G401 (cell line): ENCODE measurements around the gene ZHX3. TPM values are rescaled to one million over a fixed set of nuclear protein-coding genes. Genes with fewer than 3 reads are reported as not detected.

Source experiments
- DNase-seq: peaks from one replicate; pipeline ENCODE4 v3.0.0-alpha.2; 2015; ENCODE audit warnings: low spot score
- in situ Hi-C: cut with HindIII; loops from 2 replicates; pipeline ENCODE4 v1.10.0; 2016; ENCODE audit warnings: low sequenced_read_pairs, mixed read lengths
- total RNA-seq: library from RNA; depleted of rRNA; stranded (reverse); fragments of >200 nt; shearing (Covaris generic); gene quantifications from 2 replicates; pipeline ENCODE4 v1.2.3, GENCODE V29; 2014

Gene ZHX3
- total RNA-seq, 1 experiment from 2014 or later: 2.7 TPM

DNA sequence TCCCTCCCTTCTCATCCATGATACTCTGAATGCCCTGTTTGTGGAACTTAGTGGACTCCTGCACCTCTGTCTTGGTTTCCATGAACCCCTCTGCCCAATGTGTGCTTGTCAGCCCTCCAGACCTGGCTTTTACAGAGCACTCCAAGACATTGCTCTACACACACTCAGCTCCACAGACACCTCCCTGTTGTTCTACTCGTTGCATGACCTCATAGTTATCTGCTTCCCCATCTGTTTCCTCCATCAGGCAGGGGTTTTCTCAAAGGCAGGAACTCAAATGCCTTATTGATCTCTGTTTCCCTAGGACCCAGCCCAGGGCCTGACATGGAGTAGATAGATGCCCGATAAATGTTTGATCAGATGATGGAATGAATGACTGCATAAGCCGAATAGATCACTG lies 166.9 kb downstream of the ZHX3 start:
- DNase-seq: no peak
- in situ Hi-C loops: no loop called here

DNA sequence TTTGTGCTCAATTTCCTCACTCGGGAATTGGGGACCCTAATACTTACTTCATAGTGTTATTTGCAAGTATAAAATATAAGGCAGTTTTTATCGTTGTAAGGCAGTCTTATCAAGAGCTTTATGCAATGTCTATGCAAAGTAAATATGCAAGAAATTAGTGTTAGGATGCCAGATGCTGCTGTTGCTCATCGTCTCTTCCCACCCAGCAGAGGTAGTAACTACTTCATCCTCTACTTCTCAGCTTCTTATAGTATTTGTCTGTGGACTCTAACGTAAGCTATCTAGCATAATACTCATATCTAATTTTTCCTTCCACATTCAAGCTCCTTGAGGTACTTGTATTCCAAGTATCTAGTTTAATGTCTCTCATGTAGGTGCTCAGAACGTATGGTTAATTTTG lies 168.6 kb downstream of the ZHX3 start:
- in situ Hi-C loops: no loop called here
- DNase-seq: no peak

- DNase-seq: no peak
- in situ Hi-C loops: no loop called here
These were observed 169.8 kb downstream of the ZHX3 start for GRCh38 chr20:41147767-41148191.

DNA sequence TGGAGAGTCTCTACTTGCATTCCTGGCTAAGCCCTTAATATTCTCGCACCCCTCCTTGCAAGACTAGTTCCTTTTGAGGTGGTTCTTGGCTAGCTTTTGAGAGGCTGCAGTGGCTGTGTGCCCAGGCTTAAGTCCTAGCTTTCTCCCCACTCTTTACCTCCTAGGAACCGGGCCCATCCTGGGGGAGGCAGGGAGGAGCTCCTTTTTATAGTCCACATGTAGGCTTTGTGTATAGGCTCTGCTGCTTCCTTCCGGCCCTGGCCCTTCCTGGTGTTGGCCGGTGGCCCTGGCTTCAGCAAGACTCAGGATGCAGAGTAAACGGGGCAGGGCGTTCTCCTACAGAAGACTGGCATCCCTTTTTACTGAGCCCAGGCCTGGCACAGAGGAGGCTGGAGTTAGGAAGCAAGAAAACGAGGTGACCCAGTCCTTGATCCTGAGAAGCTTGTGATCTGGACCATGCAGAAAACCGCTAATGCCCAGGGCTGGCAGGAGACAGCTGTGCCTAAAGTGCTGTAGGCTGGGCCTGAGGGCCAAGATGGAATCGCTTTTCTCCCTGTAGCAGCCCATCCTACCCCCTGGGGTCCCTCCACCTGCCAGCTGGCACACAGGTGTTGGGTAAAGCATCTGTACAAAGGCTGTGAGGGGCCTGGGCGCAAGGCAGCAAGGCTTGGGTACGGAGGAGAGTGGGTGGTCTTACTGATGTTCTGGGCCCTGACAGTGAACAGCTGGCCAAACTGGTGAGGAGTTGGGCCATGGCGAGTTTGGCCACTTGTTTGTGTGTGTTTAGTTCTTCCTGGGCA lies 171.5 kb downstream of the ZHX3 start:
- in situ Hi-C loops: no loop called here
- DNase-seq: peak; percentile 80

- in situ Hi-C loops: no loop called here
- DNase-seq: no peak
These were observed 172.2 kb downstream of the ZHX3 start for GRCh38 chr20:41145317-41145716.

DNA sequence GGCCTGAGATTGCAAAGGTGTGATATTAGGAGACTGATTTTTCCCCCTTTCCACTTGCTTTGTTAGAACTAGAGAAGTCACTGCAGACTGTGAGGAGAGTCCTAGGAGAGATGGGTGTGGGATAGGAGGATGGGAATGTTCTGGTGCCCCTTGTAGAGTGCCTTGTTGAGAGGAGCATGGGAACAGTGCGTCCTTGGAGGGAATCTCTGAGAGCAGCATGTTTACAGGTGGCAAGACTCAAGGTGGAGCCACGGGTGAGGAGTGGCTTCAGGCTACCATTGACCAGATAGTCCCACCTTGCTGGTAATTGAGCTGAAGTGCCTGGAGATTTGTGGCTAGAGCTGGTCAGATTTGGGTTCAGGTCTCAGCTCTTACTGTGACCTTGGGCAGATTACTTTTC lies 174.2 kb downstream of the ZHX3 start:
- in situ Hi-C loops: no loop called here
- no peak for DNase-seq

- in situ Hi-C loops: no loop called here
- no peak for DNase-seq
These were observed 174.6 kb downstream of the ZHX3 start for GRCh38 chr20:41142919-41143318.

DNA sequence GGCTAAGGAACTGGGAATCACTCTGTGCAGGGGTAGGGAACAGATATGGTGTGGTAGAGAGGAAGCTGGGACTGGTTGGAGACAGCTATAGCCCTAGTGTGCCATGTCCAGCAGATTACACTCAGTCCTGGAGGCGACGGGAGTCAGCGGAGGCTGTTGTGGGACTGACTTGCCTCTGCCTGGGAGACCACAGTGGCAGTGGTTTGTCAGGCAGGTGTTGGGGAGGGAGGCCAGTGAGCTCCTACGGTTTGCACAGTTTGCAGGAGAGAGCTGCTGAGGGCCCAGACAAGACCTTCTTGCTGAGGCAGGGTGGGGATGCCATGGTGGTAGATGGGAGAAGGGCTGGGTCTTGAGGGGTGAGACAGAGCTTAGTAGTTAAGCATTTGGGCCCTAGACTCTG lies 175.3 kb downstream of the ZHX3 start:
- DNase-seq: no peak
- in situ Hi-C loops: no loop called here

DNA sequence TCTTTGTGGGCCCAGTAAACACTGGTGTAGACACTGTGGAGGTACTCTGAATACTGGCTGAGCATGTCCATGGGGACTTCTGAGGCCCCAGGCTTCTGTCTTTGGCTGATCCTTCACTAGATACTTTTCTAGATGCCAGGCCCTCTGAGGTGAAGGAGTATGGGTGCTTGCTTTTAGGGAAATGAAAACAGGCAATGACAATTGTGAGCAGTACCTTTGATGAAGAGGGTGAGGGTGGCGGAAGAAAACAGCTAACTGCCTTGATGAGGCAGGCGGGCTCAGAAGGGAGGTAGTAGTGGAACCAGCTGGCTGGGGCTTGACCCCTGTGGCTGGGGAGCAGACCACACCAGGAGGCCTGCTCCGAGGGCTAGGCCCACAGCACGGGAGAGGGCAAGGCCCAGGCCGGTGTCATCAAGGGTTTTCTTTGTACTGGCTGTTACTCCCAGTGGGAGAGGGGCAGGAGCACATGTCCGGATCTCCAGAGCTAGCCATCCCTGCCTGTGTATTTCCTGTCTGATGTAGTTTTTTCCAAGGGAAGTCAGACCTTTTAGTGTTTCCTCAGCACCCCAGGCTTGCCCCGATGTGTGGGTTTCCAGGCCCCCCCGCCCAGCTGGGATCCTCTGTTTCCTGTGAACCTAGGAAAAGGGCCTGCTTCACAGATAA lies 176.2 kb downstream of the ZHX3 start:
- DNase-seq: no peak
- in situ Hi-C loops: no loop called here

DNA sequence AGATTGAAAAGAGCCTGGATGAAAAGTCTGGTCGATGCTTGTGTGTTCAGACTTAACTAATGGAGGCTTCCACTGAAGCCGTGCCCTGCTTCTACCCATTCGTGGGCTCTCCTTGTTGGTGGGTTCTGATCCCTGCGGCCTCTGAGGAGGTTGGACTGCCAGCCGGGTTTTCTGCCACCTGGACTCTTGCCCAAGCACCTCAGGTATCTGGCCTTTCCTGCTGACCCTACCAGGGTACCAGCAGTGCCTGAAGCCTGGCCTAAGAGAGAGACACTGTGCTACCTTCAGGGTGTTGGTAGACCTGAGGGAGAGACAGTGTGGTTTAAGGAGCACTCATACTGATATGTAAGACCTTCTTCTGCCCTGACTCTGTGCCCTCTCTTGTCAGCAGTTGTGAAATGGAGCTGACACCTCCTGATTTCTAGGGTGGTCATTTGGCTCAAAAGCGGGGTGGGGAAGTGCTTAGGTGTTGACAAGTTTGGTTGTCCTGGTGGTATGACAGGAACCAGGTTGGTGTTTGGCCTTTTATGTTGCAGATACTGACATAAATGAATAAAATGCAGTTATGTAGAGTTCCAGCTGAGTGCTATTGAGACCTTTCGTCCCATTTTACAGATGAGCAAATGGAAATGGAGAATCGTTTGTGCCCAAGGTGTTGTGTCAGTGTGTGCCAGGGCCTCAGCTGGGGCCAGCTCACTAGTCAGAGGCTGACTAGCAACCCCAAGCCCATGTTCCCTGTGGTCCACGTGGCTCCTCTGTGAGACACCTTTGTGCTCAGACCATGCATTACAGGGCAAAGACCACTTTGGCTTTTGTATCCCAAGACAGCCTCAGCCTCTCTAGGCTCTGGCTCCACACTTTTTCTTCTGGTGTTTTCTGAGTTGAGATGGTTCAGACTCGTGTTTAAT lies 177.1 kb downstream of the ZHX3 start:
- DNase-seq: no peak
- in situ Hi-C loops: no loop called here

DNA sequence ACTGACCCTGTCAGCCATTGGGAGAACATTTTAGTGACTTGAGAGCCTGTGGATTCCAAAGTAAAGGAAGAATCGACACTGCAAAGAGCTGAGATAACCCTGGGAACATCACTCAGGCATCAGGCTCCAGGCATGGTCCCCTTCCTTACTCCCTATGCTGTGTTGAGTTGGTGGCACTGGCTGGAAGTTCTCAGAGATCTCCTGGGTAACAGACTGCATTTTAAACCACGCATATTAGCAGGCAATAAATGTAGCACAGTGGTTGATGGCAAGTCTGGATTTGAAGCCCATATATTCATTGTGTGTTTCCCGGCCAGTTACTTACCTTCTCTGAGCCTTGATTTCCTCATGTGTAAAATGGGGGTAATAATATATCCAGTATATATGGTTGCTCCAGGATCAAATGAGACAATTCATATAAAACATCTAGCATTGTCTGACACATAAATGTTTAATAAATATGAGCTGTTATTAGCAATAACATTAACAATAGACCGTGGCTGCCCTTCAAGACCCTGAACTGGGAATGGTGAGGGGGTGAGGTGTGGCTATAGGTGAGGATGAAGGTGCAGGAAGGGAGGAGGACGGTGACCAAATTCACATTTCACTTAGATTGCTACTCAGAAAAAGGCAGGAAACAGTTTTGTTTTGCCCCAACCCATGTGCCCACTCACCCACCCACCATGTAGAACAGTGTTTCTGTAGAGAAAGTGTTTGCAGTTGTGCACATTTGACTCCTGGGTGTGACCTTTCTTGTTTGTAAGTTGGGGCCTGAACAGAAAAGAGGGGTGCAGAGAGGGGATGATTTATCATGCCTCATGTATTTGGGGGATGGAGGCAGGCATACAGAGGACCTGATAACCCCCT lies 178.1 kb downstream of the ZHX3 start:
- DNase-seq: no peak
- in situ Hi-C loops: no loop called here

DNA sequence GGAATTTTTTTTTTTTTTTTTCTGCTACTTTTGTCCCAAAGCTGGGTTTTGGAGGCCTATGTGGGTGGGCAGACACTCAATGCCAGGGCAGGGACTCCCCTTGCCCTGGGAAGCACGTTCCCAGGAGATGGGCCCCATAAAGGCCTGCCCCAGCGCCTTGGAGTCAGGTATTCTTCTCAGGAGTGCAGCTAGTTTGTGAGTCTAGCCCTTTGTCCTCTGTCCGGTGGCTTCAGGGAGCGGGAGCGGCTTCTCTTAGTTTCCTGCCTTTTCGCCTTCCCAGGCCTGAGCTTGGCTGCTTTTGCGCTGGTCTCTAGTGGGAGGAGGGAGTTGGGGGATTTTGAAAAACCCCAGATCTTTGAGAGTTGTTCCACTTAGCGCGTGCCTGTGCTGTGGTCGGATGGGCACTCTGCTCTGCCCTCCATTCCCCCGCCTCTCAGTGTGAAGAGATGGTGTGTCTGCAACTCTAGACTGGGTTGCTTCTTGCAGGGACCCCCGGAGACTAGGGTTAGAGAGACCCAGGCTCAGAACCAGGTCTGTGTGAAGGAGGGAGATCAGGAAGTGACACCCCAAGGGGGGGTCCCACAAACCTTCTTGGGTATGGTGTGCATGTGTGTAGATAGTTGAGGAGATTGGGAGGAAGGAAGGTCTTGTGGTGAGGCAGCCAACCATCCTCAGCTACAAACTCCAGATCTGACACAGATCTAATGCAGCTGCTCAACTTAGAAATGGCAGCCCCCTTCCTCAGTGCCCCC lies 178.9 kb downstream of the ZHX3 start:
- peak; percentile 46 for DNase-seq
- in situ Hi-C loops: no loop called here

DNA sequence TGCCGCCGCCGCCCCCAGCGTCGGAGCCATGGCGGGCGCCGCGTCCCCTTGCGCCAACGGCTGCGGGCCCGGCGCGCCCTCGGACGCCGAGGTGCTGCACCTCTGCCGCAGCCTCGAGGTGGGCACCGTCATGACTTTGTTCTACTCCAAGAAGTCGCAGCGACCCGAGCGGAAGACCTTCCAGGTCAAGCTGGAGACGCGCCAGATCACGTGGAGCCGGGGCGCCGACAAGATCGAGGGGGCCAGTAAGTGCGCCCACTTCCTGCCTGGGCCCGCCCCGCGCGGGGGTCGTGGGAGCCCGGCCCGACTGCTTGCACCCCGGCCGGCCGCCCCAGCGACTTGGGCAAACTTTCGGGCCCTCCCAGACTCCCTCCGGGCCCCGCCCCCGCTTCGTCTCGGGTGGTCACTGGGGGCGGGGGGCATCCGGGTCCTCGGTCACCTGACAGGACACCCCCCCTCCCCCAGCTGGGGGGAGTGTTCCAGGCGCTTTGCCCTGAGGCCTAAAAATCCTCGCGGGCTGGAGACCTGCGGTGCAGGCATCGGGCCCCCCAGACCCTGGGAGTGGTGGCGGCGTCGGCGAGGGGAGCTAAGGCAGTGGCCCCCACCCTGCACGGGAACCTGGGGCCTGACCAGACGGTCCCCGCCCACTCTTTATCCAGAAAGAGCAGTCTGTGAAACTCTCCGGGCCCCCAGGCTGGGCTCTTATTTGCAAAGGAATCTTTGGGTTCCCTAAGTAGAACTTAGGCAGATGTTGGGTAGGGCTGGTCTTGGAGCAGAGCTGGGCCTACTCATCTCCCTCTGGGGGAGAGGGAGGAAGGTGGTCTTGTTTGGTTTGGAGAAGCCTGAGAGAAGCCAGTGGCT lies 179.7 kb downstream of the ZHX3 start:
- peak; percentile 39 for DNase-seq
- in situ Hi-C loops: no loop called here

DNA sequence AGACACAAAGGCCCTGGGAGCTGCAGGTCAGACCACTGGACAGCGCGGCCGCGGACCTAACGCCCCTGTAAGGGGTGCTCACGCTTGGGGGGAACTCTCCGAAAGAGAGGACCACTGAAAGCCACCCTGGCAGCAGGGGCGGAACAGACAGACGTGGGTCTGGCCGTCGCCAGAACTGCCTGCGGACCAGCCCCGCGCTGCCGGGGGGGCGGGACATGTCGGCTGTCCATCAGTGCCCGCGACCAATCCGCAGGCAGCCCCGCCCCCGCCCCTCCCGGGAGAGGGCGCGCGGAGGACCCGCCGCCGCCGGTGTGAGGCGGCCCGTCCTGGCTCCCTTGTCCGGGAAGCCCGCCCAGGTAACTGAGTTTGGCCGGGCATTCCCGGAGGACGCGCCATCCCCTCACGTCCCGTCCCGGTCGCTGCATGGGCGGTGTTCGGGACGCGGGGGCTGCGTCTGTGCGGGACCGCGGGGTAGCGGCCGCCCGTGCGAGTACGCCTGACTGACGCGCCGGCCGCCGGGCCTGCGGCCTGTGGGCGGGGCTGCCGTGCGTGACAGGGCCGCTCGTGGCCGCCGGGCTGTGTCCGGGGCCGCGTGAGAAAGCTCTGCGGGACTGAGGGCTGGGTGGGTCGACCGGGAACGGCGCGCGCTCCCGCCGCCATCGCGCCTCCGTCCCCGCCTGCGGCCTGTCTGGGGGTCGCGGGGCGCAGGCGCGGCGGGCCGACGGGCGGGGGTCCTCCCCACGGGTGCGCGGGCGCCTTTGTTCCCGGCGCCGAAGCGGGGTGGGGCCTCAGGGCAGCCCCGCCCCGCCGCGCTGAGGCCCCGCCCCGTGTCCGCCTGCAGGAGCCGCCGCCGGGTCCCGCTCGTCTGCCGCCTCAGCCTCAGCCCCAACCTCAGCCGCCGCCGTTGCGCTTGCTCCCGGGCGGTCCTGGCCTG lies 180.6 kb downstream of the ZHX3 start, which contains the start of gene PLCG1:
Gene PLCG1 (plus strand): TSS at position 864 of the 934 bp plus-strand sequence. CDS start 99 bp downstream, outside the sequence.
- peak; percentile 91 for DNase-seq
- in situ Hi-C loops: no loop called here

- in situ Hi-C loops: no loop called here
- DNase-seq: no peak
These were observed 181.4 kb downstream of the ZHX3 start for GRCh38 chr20:41135888-41136679.
